Loucy (cell line): ENCODE results near the gene PTBP1.

Experiments
- CTCF ChIP-seq: fragments of 200-600 bp; sonication (generic); conservative IDR thresholded peaks from 2 replicates; pipeline ENCODE4 v1.5.1; 2014; ENCODE audit warnings: mild to moderate bottlenecking, antibody characterized with exemption, low read length
- EZH2phosphoT487 ChIP-seq: fragments of 200-600 bp; IDR thresholded peaks from 2 replicates; pipeline ENCODE4 v1.6.1; 2018; ENCODE audit warnings: antibody characterized with exemption, mild to moderate bottlenecking, moderate library complexity, borderline replicate concordance

DNA sequence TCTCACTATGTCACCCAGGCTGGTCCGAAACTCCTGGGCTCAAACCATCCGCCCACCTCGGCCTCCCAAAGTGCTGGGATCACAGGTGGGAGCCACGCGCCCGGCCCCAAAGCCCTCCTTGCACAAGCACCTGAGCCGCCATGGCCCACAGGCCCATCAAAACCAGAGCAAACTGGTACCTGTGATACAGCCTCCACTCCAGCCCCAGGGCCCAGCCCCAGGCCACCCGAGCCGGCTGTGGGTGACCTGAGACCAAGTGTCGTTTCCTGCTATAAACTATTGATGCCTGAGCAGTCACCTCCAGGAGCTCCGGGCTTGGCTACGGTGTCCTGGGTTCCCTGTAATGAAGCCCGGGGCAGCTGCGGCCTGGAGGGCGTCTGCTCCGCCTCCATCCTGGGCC is 9.7 kb upstream of the PTBP1 start:
- no peak for TF ChIP-seq CTCF
- no peak for TF ChIP-seq EZH2phosphoT487
